ENCODE data around the gene CLIC4. TPM values are rescaled to one million over a fixed set of nuclear protein-coding genes. Genes with fewer than 3 reads are reported as not detected.
"Not testable (repeated sequence)": the region's sequence is repeated elsewhere in the genome, so short reads cannot be mapped to it uniquely, and the experiment has no call there.

Gene CLIC4
- total RNA-seq, 1 donor from 2014 or later = 164 TPM

GRCh38 chr1:24888061-24888970 is 143.1 kb downstream of the CLIC4 start:
- H3K27ac ChIP-seq = no peak overlapping the region
- peak in 1 of 2 donors; percentile 82 for DNase-seq (ENCODE audit: extremely low spot score in 2 of 2)
- intact Hi-C loops (cut with DNase I) = no loop called here

DNA sequence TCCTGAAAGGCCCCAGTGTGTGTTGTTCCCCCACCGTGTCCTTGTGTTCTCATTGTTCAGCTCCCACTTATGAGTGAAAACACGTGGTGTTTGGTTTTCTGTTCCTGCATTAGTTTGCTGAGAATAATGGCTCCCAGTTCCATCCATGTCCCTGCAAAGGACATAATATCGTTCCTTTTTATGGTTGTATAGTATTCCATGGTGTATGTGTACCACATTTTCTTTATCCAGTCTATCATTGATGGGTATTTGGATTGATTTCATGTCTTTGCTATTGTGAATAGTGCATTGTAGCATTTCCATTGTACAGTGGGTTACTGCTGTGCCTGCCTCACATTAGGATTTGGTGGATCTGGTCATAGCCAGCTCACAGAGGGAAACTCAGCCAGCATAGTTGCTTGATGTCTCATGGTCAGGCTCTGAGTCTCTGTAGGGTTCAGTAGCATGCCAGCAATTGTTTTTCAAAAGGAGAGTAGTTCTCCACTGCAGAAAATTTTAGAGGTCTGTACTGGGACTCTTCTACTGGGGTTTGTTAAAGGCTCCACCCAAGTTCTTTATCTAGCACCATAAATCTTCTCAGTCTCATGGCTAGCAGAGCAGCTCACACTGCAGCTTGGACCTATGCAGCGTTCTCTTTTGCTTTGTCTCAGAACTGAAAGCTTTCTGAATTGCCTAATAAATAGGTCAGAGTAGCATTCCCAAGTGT is 143.9 kb downstream of the CLIC4 start:
- TF ChIP-seq POLR2A (IDR thresholded peaks at IDR 0.05) = no peak
- no peak for TF ChIP-seq POLR2AphosphoS5 (IDR thresholded peaks at IDR 0.05; ENCODE audit: insufficient read depth in 1 of 2, low read depth in 1 of 2)
- TF ChIP-seq CTCF (IDR thresholded peaks at IDR 0.05) = no peak
- no peaks in the 10 kb centered on the region for H3K4me1 ChIP-seq
- no peak overlapping the region for H3K27ac ChIP-seq
- no peaks in the 10 kb centered on the region for H3K27me3 ChIP-seq
- no peaks in the 10 kb centered on the region for H3K9me3 ChIP-seq
- H3K36me3 ChIP-seq = no peaks in the 10 kb centered on the region
- H3K4me3 ChIP-seq = no peak overlapping the region
- intact Hi-C loops (cut with DNase I) = no loop called here
- peak in 1 of 2 donors; percentile 28 for DNase-seq (ENCODE audit: extremely low spot score in 2 of 2)

More at GRCh38 chr1:24888061-24888970, 143.1 kb downstream of the CLIC4 start:
- Histone ChIP-seq H3K27me3 (no peaks in the 10 kb centered on the region), H3K4me1 (no peaks in the 10 kb centered on the region), H3K36me3 (no peaks in the 10 kb centered on the region), H3K9me3 (no peaks in the 10 kb centered on the region), H3K4me3 (no peak overlapping the region)
- TF ChIP-seq POLR2A (IDR thresholded peaks at IDR 0.05) (no peak), CTCF (IDR thresholded peaks at IDR 0.05) (no peak), POLR2AphosphoS5 (IDR thresholded peaks at IDR 0.05; ENCODE audit: insufficient read depth in 1 of 2, low read depth in 1 of 2) (no peak)

DNA sequence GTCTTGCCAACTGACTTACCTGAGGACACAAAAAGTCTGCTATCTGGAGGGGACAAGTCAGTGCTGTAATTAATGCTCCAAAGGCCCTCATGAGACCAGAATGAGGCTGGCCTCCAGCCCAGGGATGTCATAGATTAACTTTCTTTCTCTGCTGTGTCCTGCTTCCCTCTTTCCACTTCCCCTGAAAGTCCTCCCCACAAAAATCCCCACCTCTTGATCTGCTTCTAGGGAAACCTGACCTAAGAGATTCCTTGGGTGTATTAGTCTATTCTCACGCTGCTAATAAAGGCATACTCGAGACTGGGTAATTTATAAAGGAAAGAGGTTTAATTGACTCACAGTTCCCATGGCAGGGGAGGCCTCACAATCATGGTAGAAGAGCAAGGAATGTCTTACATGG is 145.6 kb downstream of the CLIC4 start:
- Histone ChIP-seq H3K4me3 (no peak overlapping the region), H3K4me1 (no peaks in the 10 kb centered on the region), H3K9me3 (no peaks in the 10 kb centered on the region), H3K27me3 (no peaks in the 10 kb centered on the region), H3K36me3 (no peaks in the 10 kb centered on the region), H3K27ac (no peak overlapping the region)
- no peak for TF ChIP-seq CTCF (IDR thresholded peaks at IDR 0.05)
- TF ChIP-seq POLR2AphosphoS5 (IDR thresholded peaks at IDR 0.05; ENCODE audit: insufficient read depth in 1 of 2, low read depth in 1 of 2) = no peak
- no peak for TF ChIP-seq POLR2A (IDR thresholded peaks at IDR 0.05)
- intact Hi-C loops (cut with DNase I) = no loop called here
- peak in 1 of 2 donors; percentile 46 for DNase-seq (ENCODE audit: extremely low spot score in 2 of 2)

DNA sequence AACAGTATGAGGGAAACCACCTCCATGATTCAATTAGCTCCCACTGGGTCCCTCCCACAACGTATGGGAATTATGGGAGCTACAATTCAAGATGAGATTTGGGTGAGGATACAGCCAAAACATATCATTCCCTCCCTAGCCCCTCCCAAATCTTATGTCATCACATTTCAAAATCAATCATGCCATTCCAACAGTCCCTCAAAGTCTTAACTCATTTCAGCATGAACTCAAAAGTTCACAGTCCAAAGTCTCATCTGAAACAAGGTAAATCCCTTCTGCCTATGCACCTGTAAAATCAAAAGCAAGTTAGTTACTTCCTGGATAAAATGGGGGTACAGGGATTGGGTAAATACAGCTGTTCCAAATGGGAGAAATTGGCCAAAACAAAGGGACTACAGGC is 146.1 kb downstream of the CLIC4 start:
- H3K9me3 ChIP-seq; H3K27ac ChIP-seq; intact Hi-C loops (cut with DNase I); H3K36me3 ChIP-seq; DNase-seq (ENCODE audit: extremely low spot score in 2 of 2); H3K4me1 ChIP-seq; H3K4me3 ChIP-seq; H3K27me3 ChIP-seq: not testable (repeated sequence)

DNA sequence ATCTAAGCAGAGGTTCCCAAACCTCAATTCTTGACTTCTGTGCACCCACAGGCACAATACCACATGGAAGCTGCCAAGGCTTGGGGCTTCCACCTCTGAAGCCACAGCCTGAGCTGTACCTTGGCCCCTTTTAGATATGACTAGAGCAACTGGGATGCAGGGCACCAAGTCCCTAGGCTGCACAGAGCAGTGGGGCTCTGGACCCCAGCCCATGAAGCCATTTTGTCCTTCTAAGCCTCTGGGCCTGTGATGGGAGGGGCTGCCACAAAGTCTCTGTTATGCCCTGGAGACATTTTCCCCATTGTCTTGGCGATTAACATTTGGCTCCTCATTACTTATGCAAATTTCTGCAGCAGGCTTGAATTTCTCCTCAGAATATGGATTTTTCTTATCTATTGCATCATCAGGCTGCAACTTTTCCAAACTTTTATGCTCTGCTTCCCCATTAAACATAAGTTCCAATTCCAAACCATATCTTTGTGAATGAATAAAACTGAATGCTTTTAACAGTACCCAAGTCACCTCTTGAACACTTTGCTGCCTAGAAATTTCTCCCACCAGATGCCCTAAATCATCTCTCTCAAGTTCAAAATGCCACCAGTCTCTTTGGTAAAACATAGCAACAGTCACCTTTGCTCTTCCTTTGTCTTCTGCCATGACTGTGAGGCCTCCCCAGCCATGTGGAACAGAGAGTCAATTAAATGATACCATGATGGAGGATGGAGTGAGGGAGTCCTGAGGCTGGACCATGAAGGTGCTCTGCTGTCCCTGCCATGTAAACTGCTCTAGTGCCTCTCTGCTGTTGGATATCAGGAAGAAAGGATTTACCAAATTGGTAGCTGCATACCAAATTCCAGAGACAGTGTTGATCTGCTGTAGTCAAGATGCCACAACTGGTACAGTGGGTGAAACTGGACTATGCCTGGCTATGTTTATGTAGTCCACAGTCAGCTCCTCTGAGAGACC is 147.2 kb downstream of the CLIC4 start:
- DNase-seq (ENCODE audit: extremely low spot score in 2 of 2) = peak in 1 of 2 donors; percentile 55
- no peaks in the 10 kb centered on the region for H3K36me3 ChIP-seq
- no peaks in the 10 kb centered on the region for H3K9me3 ChIP-seq
- intact Hi-C loops (cut with DNase I) = no loop called here
- TF ChIP-seq POLR2AphosphoS5 (IDR thresholded peaks at IDR 0.05; ENCODE audit: insufficient read depth in 1 of 2, low read depth in 1 of 2) (no peak), POLR2A (IDR thresholded peaks at IDR 0.05) (no peak), CTCF (IDR thresholded peaks at IDR 0.05) (no peak)
- H3K27me3 ChIP-seq = no peaks in the 10 kb centered on the region
- H3K4me1 ChIP-seq = no peaks in the 10 kb centered on the region
- no peak overlapping the region for H3K27ac ChIP-seq
- H3K4me3 ChIP-seq = no peak overlapping the region
